ENCODE results near the gene NRBF2. TPM values are rescaled to one million over a fixed set of nuclear protein-coding genes. Genes with fewer than 3 reads are reported as not detected.

The NRBF2 gene
- total and polyA plus RNA-seq, 9 of the 15 experiments (the other 6 are each of a cell fraction or from before 2014, with no cell fraction given): 20.8 to 52.1 (median 30.5) TPM

- no peaks in the 10 kb centered on the region for H3K27me3 ChIP-seq (ENCODE audit: control insufficient read depth in 2 of 2, insufficient read depth in 2 of 2, low read length in 2 of 2)
- in situ Hi-C loops (cut with MboI): no loop called here
- H3K9me1 ChIP-seq (ENCODE audit: control insufficient read depth, insufficient read depth, low read length): no peaks in the 10 kb centered on the region
- TF ChIP-seq CEBPB (tag; IDR thresholded peaks at IDR 0.05) (peak; percentile 40), FUS (optimal IDR thresholded peaks at IDR 0.05; ENCODE audit: low read depth, low read length) (no peak)
- POLR2A ChIA-PET: interaction anchor here (0.6 to 2.4 kb wide), 2 partner anchors 9 to 326 kb away, joined by 3 to 11 read pairs; no protein-coding TSS in a partner anchor
- no peaks in the 10 kb centered on the region for H3K9me3 ChIP-seq (replicated peaks; ENCODE audit: control insufficient read depth, insufficient read depth, low read depth, low read length)
- CTCF ChIA-PET (ENCODE audit: low intra/inter-chr PET ratio): no interaction called here
- FAIRE-seq (no peak), DNase-seq (ENCODE audit: extremely low read depth in 1 of 4, low spot score in 3 of 4) (no peak), ATAC-seq (no peak)
- peaks cover 24% of the 10 kb centered on the region for H3K36me3 ChIP-seq (ENCODE audit: control insufficient read depth, insufficient read depth, low read length)
- peaks cover 14% of the 10 kb centered on the region; the same call in 1 of the 2 replicates for H4K20me1 ChIP-seq (replicated peaks; ENCODE audit: control insufficient read depth, insufficient read depth, low read length)
- no peak overlapping the region for H3K4me2 ChIP-seq (ENCODE audit: insufficient read depth, low read length)
- no peak overlapping the region for H2AFZ ChIP-seq (ENCODE audit: low read depth, low read length)
- H3K79me2 ChIP-seq (ENCODE audit: control insufficient read depth, insufficient read depth, low read length): peaks cover 78% of the 10 kb centered on the region
- no peak overlapping the region for H3K9ac ChIP-seq (ENCODE audit: insufficient read depth in 1 of 2, low read depth in 2 of 2, low read length in 2 of 2)
- BruUV-seq (replicated peaks): no TSS peak
- intact Hi-C loops (cut with micrococcal nuclease): no loop called here
- no peaks in the 10 kb centered on the region for H3K4me1 ChIP-seq (replicated peaks in 1 of 2; ENCODE audit: control insufficient read depth in 2 of 2, insufficient read depth in 2 of 2, low read length in 2 of 2)
- no peak overlapping the region for H3K27ac ChIP-seq (ENCODE audit: extremely low read depth, low read depth, low read length)
- 70% methylated on average over 5 of the region's 5 CpGs for WGBS (ENCODE audit: insufficient coverage, low coverage, missing lambda C conversion rate)
- H3K4me3 ChIP-seq: no peak overlapping the region
Measured at GRCh38 chr10:63143987-63144386, 10.9 kb downstream of the NRBF2 start.

- Histone ChIP-seq H3K9me1 (ENCODE audit: control insufficient read depth, insufficient read depth, low read length) (no peaks in the 10 kb centered on the region), H4K20me1 (replicated peaks; ENCODE audit: control insufficient read depth, insufficient read depth, low read length) (peaks cover 14% of the 10 kb centered on the region; the same call in 1 of the 2 replicates), H3K9ac (ENCODE audit: insufficient read depth in 1 of 2, low read depth in 2 of 2, low read length in 2 of 2) (no peak overlapping the region), H3K79me2 (ENCODE audit: control insufficient read depth, insufficient read depth, low read length) (peaks cover 72% of the 10 kb centered on the region), H3K27me3 (ENCODE audit: control insufficient read depth in 2 of 2, insufficient read depth in 2 of 2, low read length in 2 of 2) (no peaks in the 10 kb centered on the region), H3K4me1 (replicated peaks in 1 of 2; ENCODE audit: control insufficient read depth in 2 of 2, insufficient read depth in 2 of 2, low read length in 2 of 2) (no peaks in the 10 kb centered on the region), H2AFZ (ENCODE audit: low read depth, low read length) (no peak overlapping the region), H3K4me3 (no peak overlapping the region), H3K9me3 (replicated peaks; ENCODE audit: control insufficient read depth, insufficient read depth, low read depth, low read length) (no peaks in the 10 kb centered on the region), H3K4me2 (ENCODE audit: insufficient read depth, low read length) (no peak overlapping the region), H3K27ac (ENCODE audit: extremely low read depth, low read depth, low read length) (no peak overlapping the region), H3K36me3 (ENCODE audit: control insufficient read depth, insufficient read depth, low read length) (peaks cover 27% of the 10 kb centered on the region)
- in situ Hi-C loops (cut with MboI): no loop called here
- no peak for FAIRE-seq
- no peak for DNase-seq (ENCODE audit: extremely low read depth in 1 of 4, low spot score in 3 of 4)
- no peak for TF ChIP-seq ZNF561 (CRISPR knock-in tag; conservative IDR thresholded peaks at IDR 0.05)
- intact Hi-C loops (cut with micrococcal nuclease): no loop called here
- ChIA-PET POLR2A (interaction anchor here (0.6 to 2.4 kb wide), 7 partner anchors 9 to 1039 kb away, joined by 3 to 14 read pairs (median 4); partner anchors contain the start of gene NRBF2), CTCF (ENCODE audit: low intra/inter-chr PET ratio) (no interaction called here)
- no TSS peak for BruUV-seq (replicated peaks)
- peak; percentile 32; the same call in 1 of the 3 replicates for ATAC-seq
Measured at GRCh38 chr10:63145782-63146181, 12.7 kb downstream of the NRBF2 start.
